Testis (tissue), 2 donors: ENCODE data around the gene NDST1.

Source experiments
- CTCF ChIP-seq, 3 experiments: fragments of 450-650 bp in 2 of 3; fragments of 200-600 bp in 1 of 3; sonication (generic) in 1 of 3; IDR thresholded peaks; one replicate each; pipeline ENCODE4 v1.5.1; 2016 to 2019; ENCODE audit warnings: antibody characterized with exemption in 3 of 3, mild to moderate bottlenecking in 2 of 3, moderate library complexity in 1 of 3
- POLR2A ChIP-seq: fragments of 450-650 bp; IDR thresholded peaks from one replicate; pipeline ENCODE4 v1.6.1; 2017; ENCODE audit warnings: antibody characterized with exemption, mild to moderate bottlenecking, moderate library complexity

DNA sequence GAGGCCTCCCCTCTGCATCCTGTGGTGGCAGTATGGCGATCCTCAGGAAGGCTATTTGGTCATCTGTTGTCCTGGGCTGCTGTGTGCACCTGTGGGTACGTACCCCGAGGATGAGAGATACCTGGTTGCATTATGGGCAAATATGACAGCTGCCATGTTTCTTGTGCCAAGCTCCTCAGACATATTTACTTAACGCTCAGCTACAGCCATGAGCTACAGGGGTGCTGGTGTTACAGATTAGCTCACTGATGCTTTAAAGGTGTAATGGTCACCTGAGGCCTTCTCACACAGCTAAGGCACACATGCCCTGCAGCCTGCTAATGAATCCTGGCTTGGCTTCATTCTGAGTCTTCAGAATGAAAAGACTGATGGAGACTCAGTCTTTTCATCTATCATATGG, 12.0 kb downstream of the NDST1 start:
- TF ChIP-seq CTCF (IDR thresholded peaks at IDR 0.05): no peak
- TF ChIP-seq POLR2A: no peak
